HepG2 (cell line): ENCODE results near the gene NUBP1.

Experiments
- JUND ChIP-seq: sonication (generic); formaldehyde crosslinking; IDR thresholded peaks from 2 replicates; pipeline ENCODE4 v1.8.0; 2022; ENCODE audit warnings: mild to moderate bottlenecking, missing genetic modification reagents
- KDM3A ChIP-seq: IDR thresholded peaks from 2 replicates; pipeline ENCODE4 v1.6.1; 2018; ENCODE audit warnings: low read depth, missing compliant biosample characterization
- NR3C1 ChIP-seq: sonication (generic); formaldehyde crosslinking; IDR thresholded peaks from 2 replicates; pipeline ENCODE4 v1.4.0; 2020; ENCODE audit warnings: missing genetic modification reagents
- POLR2AphosphoS5 ChIP-seq: IDR thresholded peaks from 2 replicates; pipeline ENCODE4 v1.6.1; 2012; ENCODE audit warnings: low read depth, low read length
- SP1 ChIP-seq, 2 experiments: fragments of 450-650 bp in 1 of 2; sonication (generic) in 1 of 2; formaldehyde crosslinking in 1 of 2; IDR thresholded peaks; 2 replicates each; pipeline versions ENCODE4 v1.4.0 to v1.6.1; 2016 to 2020; ENCODE audit warnings: missing genetic modification reagents in 1 of 2
- ZBTB33 ChIP-seq: sonication (generic); formaldehyde crosslinking; IDR thresholded peaks from 2 replicates; pipeline ENCODE4 v1.4.0; 2020; ENCODE audit warnings: missing genetic modification reagents
- ZNF124 ChIP-seq: sonication (generic); formaldehyde crosslinking; IDR thresholded peaks from 2 replicates; pipeline ENCODE4 v1.4.0; 2020; ENCODE audit warnings: missing genetic modification reagents
- TF ChIP-seq, protein P1 (sequence below): sonication (generic); formaldehyde crosslinking; IDR thresholded peaks from 2 replicates; pipeline ENCODE4 v1.5.0; 2020; ENCODE audit warnings: mild to moderate bottlenecking, missing genetic modification reagents, moderate library complexity

- TF ChIP-seq KDM3A (no peak), SP1 (IDR thresholded peaks at IDR 0.05) (no peak), SP1 (CRISPR knock-in tag; IDR thresholded peaks at IDR 0.05) (no peak), NR3C1 (CRISPR knock-in tag) (no peak), POLR2AphosphoS5 (no peak), ZNF124 (CRISPR knock-in tag) (no peak), ZBTB33 (CRISPR knock-in tag) (no peak), JUND (CRISPR knock-in tag) (no peak)
- TF ChIP-seq, protein P1, sequence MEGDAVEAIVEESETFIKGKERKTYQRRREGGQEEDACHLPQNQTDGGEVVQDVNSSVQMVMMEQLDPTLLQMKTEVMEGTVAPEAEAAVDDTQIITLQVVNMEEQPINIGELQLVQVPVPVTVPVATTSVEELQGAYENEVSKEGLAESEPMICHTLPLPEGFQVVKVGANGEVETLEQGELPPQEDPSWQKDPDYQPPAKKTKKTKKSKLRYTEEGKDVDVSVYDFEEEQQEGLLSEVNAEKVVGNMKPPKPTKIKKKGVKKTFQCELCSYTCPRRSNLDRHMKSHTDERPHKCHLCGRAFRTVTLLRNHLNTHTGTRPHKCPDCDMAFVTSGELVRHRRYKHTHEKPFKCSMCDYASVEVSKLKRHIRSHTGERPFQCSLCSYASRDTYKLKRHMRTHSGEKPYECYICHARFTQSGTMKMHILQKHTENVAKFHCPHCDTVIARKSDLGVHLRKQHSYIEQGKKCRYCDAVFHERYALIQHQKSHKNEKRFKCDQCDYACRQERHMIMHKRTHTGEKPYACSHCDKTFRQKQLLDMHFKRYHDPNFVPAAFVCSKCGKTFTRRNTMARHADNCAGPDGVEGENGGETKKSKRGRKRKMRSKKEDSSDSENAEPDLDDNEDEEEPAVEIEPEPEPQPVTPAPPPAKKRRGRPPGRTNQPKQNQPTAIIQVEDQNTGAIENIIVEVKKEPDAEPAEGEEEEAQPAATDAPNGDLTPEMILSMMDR (CRISPR knock-in tag): no peak
Observed at GRCh38 chr16:10817514-10817913, 73.9 kb downstream of the NUBP1 start.
